GM13976 (cell line): Measurements from ENCODE around the gene EIF1B.

Experiments used
- DNase-seq: peaks from one replicate; pipeline ENCODE4 v3.0.0; 2012; ENCODE audit warnings: low spot score
- CTCF ChIP-seq: IDR thresholded peaks from 2 replicates; pipeline ENCODE4 v1.5.1; 2012; ENCODE audit warnings: borderline replicate concordance, mild to moderate bottlenecking; ENCODE audit not compliant: insufficient read depth; ENCODE audit errors: extremely low read depth, missing control alignments, control extremely low read depth
- in situ Hi-C: fragments of 300-500 bp; cut with MboI; formaldehyde crosslinking; loops from one replicate; pipeline ENCODE4 v1.12.0; 2022; ENCODE audit warnings: low sequenced_read_pairs, mixed read lengths, inconsistent platforms; ENCODE audit not compliant: unreplicated experiment

Gene EIF1B

GRCh38 chr3:40309418-40309924, at the start of gene EIF1B:
Gene EIF1B, plus strand, starts transcription at chr3:40309707. Its CDS starts 235 bp downstream, at chr3:40309942.
- peak; percentile 82 for TF ChIP-seq CTCF
- in situ Hi-C loops: no loop called here
- DNase-seq: peak; percentile 97

DNA sequence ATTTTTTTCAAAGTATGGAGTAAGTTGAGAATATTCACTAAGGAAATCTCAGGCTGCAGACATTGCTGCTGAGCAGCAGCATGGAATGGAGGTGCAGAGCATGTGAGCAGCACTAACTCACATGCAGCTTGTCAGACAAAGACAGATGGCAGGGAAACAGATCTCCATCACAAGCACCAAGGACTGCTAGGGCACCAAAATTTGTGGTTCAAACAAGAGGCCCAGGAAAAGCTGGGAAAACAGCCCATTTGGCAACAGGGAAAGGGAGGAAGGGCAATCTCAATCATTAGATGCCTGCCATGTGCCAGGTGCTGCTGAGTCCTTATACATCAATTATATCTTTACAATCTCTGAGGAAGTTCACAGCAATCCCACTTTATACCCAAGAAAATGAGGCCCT, 47.2 kb upstream of the EIF1B start:
- no peak for TF ChIP-seq CTCF
- in situ Hi-C loops: no loop called here

GRCh38 chr3:40264451-40264850, 45.1 kb upstream of the EIF1B start:
- in situ Hi-C loops: no loop called here
- no peak for DNase-seq
- TF ChIP-seq CTCF: no peak

More for the DNA sequence above, 47.2 kb upstream of the EIF1B start:
- no peak for DNase-seq

DNA sequence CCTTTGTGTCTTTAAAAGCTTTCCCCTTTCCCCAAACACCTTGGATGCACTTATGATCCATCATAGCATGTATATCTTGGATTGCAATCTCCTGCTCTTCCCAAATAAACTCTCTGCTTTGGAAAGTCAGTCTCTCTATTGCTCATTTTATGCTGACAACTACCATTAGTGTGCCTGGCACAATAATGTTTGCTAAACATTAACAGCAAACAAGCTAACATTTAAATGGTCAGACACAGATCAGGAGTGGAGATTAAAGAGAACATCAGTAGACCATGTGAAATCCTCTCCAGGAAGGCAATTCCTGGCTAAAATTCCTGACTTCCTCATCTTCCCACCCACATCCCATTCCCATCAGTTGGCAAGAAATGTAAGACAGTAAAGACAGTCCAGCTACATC, 44.3 kb upstream of the EIF1B start:
- no peak for DNase-seq
- in situ Hi-C loops: no loop called here

GRCh38 chr3:40267937-40268724, 41.4 kb upstream of the EIF1B start:
- TF ChIP-seq CTCF: no peak
- no peak for DNase-seq
- in situ Hi-C loops: no loop called here

More for the DNA sequence above, 44.3 kb upstream of the EIF1B start:
- TF ChIP-seq CTCF: no peak

DNA sequence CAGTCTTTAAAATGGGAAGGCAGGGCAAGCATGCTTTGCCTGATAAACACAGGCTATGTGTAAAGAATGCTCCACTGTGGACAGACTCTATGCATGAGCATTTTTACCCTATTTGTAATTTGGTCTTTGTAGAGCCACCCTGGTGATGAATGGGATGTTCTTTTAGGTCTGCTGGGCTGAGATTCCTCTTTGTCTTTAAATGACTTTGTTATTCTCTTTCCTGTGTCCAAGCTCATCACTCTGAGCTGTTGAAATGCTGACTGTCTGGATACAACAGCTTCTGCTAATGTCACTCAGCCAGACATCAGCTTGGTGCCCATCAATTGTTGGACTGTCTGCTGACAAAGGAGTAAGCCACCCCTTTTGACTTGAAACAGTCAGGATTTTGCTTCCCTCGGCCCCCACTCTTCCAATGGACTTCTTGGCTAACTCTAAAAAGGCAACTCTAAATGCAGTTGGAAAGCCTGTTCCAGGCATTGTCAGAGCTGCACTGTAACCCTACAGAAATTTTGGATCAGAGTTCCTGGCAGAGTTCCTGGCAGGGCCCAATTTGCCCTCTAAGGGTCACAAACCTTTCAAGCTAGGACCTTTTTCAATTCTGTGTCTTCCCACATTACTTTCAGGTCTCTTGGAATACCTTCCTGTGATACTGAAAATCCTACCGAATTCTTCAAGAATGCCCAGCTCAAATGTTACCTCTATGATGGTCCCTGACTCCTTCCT, 40.5 kb upstream of the EIF1B start:
- TF ChIP-seq CTCF: no peak
- in situ Hi-C loops: no loop called here
- no peak for DNase-seq
